GM19438 (cell line): ENCODE measurements around the gene ELF3.
A peak's percentile ranks its signal among the peaks of the same experiment; 100 is the strongest.
"Not testable (repeated sequence)": the region's sequence is repeated elsewhere in the genome, so short reads cannot be mapped to it uniquely, and the experiment has no call there.

Experiments used
- ATAC-seq: cut with Tn5 transposase; IDR thresholded peaks from one replicate; pipeline ENCODE4 v1.9.1; 2021; ENCODE audit warnings: low read depth; ENCODE audit not compliant: unreplicated experiment

ELF3 gene

DNA sequence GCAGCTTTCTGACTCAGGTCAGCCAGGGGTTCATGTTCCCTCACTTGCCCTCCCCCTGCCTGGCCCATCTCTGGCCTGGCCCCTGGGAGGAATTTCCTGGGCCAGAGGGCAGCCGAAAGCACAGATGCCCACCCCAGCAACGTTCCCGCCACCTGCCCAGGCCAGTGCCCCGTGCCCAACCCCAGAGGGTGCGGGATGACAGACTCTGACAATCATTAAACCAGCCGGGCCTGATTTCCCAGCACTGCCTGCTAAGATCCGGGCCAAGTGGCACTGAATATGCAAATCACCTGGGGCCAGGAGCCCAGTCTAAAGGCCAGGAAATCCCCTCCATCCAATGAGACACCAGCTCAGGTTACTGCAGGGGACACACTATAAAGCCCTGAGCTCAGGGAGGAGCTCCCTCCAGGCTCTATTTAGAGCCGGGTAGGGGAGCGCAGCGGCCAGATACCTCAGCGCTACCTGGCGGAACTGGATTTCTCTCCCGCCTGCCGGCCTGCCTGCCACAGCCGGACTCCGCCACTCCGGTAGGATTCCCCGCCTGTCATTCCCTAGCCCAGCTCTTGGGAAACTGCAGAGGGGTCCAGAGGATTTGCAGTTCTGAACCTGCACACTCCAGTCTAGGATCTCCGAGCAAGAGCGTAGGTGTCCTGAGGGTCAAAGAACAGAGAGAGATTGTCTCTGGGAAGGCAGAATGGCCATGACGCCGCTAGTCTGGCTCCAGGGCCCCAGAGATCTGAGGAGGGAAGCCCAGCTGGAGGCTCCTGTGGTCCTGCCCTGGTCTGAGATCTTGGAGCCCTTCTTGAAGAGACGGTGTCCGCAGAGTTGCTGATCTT is at the start of gene ELF3:
Gene ELF3 (plus strand): TSS at position 408 of the 836 bp plus-strand sequence. CDS start 550 bp downstream, outside the sequence.
- ATAC-seq: peak; percentile 96

GRCh38 chr1:201962382-201962781 is 48.0 kb upstream of the ELF3 start:
- not testable (repeated sequence) for ATAC-seq

DNA sequence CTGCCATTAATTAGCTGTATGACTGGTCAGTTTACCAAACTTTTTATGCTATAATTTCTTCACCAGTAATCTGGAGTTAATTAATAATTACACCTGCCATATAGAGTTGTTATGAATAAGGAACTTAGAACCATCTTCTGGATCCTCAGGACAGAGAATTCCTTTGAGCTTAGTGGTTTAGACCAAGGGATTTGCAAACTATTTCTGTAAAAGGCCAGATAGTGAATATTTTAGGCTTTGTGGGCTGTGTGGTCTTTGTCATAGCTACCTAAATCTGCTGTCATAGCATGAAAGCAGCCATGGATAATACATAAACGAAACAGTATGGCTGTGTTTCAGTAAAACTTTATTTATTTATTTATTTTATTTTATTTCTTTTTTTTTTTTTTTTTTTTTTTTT is 46.1 kb upstream of the ELF3 start:
- no peak for ATAC-seq

DNA sequence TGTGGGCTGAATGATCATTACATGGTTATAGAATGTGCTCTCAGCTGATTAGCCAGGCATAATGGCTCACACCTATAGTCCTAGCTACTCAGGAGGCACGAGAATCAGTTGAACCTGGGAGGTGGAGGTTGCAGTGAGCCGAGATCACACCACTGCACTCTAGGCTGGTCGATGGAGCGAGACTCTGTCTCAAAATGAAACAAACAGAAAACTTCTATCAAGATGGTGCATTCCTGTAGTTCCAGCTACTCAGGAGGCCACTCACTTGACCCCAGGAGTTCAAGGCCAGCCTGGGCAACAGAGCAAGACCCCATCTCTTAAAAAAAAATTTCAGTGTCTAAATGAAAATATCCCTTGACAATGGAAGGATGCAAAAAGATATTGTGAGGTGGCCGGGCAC is 44.2 kb upstream of the ELF3 start:
- ATAC-seq: no peak

DNA sequence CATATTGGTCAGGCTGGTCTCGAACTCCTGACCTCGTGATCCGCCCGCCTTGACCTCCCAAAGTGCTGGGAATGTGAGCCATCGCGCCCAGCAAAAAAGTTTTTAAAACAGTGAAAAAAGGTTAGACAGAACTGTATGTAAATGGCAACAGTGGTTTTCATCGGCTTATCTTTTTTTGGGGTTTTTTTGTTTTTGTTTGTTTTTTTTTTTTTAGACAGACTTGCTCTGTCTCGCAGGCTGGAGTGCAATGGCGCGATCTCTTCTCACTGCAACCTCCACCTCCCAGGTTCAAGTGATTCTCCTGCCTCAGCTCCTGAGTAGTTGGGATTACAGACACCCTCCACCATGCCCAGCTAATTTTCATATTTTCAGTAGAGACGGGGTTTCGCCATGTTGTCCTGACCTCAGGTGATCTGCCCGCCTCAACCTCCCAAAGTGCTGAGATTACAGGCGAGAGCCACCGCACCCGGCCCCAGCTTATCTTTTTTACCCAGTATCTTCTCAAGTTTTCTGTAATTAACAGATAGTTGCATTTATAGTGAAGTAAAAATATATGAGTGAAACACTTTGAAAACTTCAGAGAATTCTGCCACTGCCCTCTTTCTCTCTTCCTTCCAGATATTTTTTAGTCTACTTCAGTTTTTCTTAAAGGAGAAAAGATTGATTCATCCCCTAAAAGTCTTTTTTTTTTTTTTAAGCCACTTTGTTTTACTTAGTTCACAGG is 42.0 kb upstream of the ELF3 start:
- no peak for ATAC-seq

DNA sequence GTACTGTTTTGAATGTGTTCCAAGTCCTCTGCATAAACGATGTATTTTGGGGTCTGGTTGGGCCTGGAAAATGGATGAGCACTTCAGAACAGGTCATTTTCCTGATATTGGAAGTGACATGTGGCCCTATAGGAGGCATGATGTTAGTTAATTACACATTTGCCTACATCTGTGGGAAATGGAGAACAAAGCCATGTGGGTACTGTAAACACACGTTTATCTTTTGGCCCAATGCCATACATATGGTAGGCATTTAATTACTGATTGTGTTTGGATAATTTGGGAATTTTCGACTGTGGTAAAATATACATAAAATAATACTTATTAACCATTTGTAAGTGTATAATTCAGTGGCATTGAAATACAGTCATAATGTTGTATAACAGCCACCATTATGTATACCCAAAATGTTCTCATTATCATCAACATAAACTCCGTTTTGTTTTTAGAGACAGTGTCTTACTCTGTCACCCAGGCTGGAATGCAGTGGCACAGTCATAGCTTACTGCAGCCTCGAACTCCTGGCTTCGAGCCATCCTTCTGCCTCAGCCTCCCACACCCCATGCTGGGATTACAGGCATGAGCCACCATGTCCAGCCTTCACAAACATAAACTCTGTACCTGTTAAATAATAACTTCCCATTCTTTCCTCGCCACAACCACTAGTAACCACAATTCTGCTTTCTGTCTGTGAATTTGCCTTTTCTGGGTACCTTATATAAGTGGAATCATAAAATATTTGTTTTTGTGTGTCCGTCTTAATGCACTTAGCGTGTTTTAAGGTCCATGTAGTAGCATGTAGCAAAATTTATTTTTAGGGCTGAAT is 39.8 kb upstream of the ELF3 start:
- ATAC-seq: no peak

DNA sequence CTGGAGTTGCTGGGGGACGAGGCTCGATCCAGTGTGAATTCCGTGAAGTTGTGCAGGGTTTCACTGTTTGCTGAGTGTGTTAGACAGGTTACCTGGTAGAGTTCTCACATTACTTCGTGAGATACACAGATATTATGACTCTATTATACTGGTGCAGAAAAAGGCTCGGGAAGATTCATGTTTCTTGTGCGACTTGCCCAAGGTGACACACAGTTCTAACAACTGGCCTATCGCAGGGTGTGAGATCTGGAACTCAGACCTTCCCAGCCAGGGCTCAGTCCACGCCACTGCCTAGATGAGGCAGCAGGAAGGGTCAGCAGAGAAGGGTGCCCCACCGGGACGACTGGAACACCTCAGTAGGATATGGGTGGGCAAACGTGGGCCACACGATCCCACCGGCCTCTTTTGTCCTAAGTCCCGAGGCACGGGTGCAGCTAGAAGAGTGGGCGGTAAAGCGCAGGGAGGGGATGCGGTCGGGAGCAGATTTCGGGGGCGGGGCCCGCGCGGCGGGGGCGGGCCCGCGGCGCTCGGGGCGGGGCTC is 28.2 kb upstream of the ELF3 start:
- ATAC-seq: peak; percentile 79

DNA sequence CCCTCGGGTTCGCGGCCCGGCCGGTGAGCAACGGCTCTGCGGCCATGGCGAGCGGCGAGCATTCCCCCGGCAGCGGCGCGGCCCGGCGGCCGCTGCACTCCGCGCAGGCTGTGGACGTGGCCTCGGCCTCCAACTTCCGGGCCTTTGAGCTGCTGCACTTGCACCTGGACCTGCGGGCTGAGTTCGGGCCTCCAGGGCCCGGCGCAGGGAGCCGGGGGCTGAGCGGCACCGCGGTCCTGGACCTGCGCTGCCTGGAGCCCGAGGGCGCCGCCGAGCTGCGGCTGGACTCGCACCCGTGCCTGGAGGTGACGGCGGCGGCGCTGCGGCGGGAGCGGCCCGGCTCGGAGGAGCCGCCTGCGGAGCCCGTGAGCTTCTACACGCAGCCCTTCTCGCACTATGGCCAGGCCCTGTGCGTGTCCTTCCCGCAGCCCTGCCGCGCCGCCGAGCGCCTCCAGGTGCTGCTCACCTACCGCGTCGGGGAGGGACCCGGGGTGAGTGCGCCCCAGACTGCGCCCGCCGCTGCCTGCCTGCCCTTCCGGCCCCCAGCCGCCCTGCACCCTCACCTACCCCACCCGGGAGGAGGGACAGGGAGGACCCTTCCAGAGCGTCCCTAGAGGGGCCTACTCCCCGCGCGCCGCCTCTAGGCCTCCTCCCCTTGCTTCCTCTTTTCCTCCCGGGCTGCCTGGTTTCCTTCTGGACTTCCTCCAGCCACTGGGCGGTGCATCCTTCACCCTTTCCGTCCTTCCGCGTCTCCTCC is 27.6 kb upstream of the ELF3 start, which contains the start of gene RNPEP:
Gene RNPEP (plus strand): TSS at position 26 of the 757 bp plus-strand sequence. CDS start 19 bp downstream, at position 45.
- ATAC-seq: peak; percentile 58

GRCh38 chr1:201983380-201983805 is 27.0 kb upstream of the ELF3 start:
- ATAC-seq: no peak

DNA sequence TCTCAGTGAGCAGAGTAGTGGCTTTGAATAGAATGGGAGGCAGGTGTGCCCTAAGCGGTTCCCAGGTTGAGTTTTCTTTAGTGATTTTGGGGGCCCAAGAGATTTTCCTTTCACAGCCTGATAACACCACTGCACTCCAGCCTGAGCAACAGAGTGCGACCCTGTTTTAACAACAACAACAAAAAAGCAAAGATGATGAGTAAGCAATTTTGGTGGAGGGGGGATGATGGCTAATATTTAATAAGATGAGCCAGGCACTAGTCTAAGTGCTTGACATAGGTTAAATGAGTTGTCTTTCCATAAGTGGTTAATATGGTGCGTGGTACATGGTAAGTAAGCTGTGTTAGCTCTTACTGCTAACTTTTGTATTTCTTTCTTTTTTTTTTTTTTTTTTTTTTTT is 25.9 kb upstream of the ELF3 start:
- no peak for ATAC-seq

DNA sequence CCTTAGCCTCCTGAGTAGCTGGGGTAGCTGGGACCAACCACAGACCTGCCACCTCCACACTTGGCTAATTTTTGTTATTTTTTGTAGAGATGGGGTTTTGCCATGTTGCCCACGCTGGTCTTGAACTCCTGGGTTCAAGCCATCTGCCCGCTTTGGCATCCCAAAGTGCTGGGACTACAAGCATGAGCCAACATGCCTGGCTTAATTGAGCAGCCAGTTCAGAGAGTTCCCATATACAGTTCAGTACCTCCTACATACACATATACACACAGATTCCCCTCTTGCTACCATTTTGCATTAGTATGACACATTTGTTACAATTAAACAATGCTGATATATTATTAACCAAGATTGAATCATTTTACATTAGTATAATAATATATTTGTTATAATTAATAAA is 25.0 kb upstream of the ELF3 start:
- ATAC-seq: no peak

DNA sequence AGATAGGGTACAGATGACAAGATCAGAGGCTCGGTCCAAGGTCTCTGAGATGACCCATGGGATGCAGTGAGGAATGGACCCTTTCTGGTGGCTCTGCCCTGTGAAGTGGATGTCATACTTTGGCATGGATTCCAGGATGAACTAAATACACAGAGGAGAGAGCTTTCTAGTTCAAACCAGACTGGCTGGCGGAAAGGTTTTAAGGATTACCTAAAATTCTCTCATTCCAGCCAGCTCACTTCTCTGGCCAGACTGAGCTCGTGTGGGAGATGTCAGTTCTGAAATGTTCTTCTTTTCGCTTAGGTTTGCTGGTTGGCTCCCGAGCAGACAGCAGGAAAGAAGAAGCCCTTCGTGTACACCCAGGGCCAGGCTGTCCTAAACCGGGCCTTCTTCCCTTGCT is 21.8 kb upstream of the ELF3 start:
- ATAC-seq: no peak

GRCh38 chr1:201989354-201990128 is 20.8 kb upstream of the ELF3 start:
- ATAC-seq: no peak

DNA sequence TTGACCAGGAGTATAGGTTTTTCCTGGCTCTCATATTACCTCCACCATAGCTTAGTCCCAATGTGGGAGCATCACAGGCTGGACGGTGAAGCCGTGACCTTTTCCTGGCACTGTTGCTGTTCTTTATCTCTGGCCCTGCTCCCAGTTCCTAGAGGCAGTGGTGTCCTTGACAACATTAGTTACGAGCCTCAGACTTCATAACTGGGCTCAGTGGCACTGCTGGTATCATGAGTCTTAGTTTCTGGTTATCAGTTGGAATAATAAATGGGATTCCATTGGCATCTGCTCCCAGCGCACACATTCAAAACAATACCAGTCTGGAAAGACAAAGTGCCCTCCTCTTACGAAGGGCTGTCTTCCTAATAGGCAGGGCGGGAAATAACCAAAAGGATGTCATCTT is 20.0 kb upstream of the ELF3 start:
- no peak for ATAC-seq

- no peak for ATAC-seq
Observed at GRCh38 chr1:201999625-202000238, 10.7 kb upstream of the ELF3 start.

DNA sequence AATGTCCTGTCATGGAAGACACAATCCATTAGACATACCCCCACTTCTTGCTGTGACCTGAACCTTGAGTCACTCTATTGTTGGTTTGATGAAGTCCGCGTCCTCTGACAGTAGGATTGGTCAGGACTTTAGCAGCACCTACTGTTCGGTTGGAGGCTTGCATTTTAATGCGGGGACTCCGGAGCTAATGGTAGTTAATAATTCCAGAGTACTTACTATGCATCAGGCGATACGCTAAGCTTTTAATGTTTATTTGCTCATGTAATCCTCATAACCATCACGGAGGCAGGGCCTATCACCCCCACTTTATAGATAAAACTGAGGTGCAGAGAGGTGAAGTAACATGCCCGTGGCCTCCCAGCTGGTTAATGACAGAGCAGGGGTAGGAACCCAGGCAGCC is 7.9 kb upstream of the ELF3 start:
- no peak for ATAC-seq

DNA sequence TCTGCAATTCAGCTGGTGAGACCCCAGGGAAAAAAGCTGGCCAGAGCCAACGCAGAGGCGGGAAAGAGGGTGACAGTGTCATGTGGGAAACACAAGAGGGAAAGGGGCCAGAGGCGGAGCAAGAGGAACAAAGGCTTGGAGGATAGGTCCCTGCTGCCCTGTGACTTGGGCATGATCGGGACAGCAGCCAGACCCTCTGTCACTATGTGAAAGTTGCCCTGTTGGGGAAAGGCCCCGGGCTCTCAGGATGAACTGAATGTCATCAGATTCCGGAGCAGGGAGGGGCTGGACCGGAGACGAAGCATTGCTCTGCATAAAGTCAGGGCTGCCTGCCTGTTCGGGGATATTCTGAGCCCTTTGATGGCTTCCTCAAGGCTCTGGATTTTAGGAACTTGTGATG is 5.7 kb upstream of the ELF3 start:
- ATAC-seq: no peak

DNA sequence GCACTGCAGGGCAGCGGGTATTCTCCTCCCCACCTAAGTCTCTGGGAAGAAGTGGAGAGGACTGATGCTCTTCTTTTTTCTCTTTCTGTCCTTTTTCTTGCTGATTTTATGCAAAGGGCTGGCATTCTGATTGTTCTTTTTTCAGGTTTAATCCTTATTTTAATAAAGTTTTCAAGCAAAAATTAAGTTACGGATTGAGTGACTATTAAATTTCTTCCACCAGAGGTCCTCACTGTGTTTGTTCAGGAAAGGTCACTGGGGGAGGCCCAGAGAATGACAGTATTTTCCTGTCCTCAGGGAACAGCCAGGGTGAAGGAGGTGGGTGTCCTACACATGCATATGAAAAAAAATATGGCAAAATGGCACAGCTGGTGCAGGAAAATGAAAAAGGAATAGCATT is 4.4 kb upstream of the ELF3 start:
- ATAC-seq: no peak

DNA sequence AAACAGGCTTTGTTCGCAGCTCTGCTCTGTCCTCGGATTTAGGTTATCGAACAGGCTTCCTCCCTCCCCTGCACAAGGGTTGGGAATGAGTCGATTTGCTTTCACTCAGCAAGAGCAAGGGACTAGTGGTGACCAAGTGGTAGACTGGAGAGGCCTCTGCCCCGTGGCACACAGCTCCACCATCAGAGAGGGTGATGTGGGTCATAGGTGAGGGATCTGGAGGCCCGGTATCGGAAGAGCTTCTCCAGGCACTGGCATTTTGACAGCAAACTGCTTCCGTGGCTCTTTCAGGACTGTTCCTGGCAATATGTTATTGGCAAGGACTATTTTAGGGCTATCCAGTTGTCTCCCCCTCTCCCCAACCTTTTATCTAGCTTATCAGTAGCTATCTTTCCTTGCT is 3.1 kb upstream of the ELF3 start:
- no peak for ATAC-seq
